Mucosa of rectum (tissue), 2 donors: ENCODE results near the gene IL22.

Source experiments
- H3K27ac ChIP-seq, 2 donors: one replicate each; pipeline ENCODE4 v1.7.0; 2013; ENCODE audit warnings: inconsistent platforms in 2 of 2, low read depth in 2 of 2, low read length in 2 of 2
- H3K27me3 ChIP-seq, 2 donors: one replicate each; pipeline ENCODE4 v1.7.0; 2013; ENCODE audit warnings: low read length in 2 of 2; ENCODE audit not compliant: control insufficient read depth in 2 of 2, insufficient read depth in 2 of 2
- H3K36me3 ChIP-seq, 2 donors: one replicate each; pipeline ENCODE4 v1.7.0; 2013; ENCODE audit warnings: low read length in 2 of 2; ENCODE audit not compliant: control insufficient read depth in 2 of 2, insufficient read depth in 2 of 2
- H3K4me1 ChIP-seq, 2 donors: one replicate each; pipeline ENCODE4 v1.7.0; 2013; ENCODE audit warnings: low read length in 2 of 2, mild to moderate bottlenecking in 1 of 2; ENCODE audit not compliant: control insufficient read depth in 2 of 2, insufficient read depth in 2 of 2
- H3K4me3 ChIP-seq, 2 donors: one replicate each; pipeline ENCODE4 v1.7.0; 2013; ENCODE audit warnings: low read length in 2 of 2
- H3K9ac ChIP-seq, 2 donors: one replicate each; pipeline ENCODE4 v1.7.0; 2013; ENCODE audit warnings: low read length in 2 of 2, low read depth in 1 of 2, mild to moderate bottlenecking in 1 of 2
- H3K9me3 ChIP-seq, 2 donors: one replicate each; pipeline ENCODE4 v1.7.0; 2013; ENCODE audit warnings: low read length in 2 of 2; ENCODE audit not compliant: control insufficient read depth in 2 of 2
- donor health status: healthy.
- donor health status: Normal muscosa, but diverticular disease.

Gene IL22

DNA sequence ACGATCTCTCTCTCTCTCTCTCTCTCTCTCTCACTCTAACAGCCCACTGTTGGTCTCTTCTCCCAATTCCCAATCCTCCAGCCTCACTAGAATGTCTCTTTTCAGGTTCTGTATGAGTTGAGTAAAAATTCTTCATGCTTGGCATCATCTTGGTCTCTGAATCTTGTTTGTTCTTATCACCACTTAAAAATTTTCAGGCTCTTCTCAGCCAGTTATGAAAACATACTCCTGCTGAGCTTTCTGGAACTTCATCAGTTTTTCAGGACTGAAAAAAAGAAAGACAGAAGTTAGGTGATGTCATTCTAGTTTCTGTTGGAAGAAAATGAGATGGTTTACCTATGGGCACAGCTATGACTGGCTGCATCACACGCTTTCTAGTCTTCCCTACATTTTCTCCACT, 11.5 kb upstream of the IL22 start:
- Histone ChIP-seq H3K4me3 (no peak overlapping the region), H3K27me3 (no peaks in the 10 kb centered on the region), H3K9ac (no peak overlapping the region), H3K9me3 (no peaks in the 10 kb centered on the region), H3K4me1 (no peaks in the 10 kb centered on the region), H3K27ac (no peak overlapping the region), H3K36me3 (no peaks in the 10 kb centered on the region)

DNA sequence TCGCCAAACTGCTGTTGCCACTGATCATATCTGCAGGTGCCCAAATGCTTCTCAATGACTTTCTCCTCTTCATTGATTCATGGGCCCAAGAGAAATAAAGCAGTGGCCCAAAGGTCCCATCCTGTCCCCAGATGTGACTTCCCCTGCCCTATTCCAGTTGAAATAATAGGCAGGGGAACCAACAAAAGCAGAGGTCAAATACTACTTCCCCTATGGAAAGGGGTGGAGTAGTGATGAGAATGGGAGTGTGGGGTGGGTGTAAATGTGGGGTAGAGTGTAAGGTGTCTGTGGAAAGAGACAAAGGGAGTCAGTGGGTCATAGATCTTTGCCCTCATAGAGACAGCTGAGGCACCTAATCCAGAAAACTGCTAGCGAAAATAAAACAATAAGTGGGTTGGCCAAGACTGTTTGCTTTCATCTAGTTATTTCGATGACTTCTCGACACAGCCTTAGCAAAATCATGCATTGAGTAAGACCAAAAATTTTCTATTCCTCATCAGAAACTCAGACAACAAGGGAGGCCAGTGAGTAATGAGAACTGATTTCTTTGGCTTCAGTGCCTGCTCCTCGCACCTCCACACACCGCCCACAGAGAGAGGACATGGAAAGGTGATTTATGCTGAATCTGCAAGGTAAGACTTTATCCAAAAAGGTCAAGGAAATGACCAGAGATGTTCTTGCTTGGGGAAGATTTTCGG, 10.9 kb upstream of the IL22 start:
- H3K4me3 ChIP-seq = no peak overlapping the region
- no peaks in the 10 kb centered on the region for H3K4me1 ChIP-seq
- no peaks in the 10 kb centered on the region for H3K27me3 ChIP-seq
- H3K9ac ChIP-seq = no peak overlapping the region
- H3K36me3 ChIP-seq = no peaks in the 10 kb centered on the region
- no peak overlapping the region for H3K27ac ChIP-seq
- no peaks in the 10 kb centered on the region for H3K9me3 ChIP-seq

DNA sequence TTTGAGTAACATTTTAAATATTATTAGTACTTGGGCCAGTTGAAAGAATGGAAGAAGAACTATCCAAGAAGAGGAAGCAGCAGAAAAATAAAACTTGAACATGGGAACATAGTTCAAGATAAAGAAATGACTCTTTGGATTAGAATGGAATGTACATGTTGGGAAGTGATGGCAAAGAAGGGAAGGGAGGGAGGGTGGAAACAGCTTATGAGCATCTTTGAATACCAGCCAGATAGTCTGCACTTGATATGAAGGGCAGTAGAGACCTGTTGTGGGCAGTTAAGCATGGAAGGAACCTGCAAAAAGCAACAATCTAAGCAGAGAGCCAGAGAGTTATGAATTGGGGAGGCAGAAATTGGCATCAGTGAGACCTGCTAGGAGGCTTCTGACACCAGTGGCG, 10.0 kb upstream of the IL22 start:
- H3K4me1 ChIP-seq = no peaks in the 10 kb centered on the region
- no peaks in the 10 kb centered on the region for H3K36me3 ChIP-seq
- no peak overlapping the region for H3K27ac ChIP-seq
- H3K4me3 ChIP-seq = no peak overlapping the region
- no peaks in the 10 kb centered on the region for H3K9me3 ChIP-seq
- H3K27me3 ChIP-seq = no peaks in the 10 kb centered on the region
- H3K9ac ChIP-seq = no peak overlapping the region

DNA sequence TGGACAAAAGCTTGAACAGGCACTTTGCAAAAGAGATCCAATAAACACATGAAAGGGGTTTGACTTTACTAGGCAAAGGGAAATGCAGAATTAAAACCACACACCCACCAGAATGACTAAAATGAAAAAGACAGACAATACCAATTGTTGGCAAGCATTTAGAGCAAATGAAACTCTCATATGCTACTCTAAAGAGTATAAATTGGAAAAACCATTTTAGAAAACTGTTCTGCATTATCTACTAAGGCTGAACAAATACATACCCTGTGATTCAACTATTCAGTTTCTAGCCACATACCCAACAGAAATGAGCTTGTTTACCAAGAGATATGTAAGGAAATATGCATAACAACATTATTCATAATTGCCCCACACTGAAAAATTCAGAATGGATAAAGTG, 8.5 kb upstream of the IL22 start:
- H3K9ac ChIP-seq = no peak overlapping the region
- no peak overlapping the region for H3K27ac ChIP-seq
- H3K27me3 ChIP-seq = no peaks in the 10 kb centered on the region
- no peaks in the 10 kb centered on the region for H3K4me1 ChIP-seq
- no peaks in the 10 kb centered on the region for H3K9me3 ChIP-seq
- no peak overlapping the region for H3K4me3 ChIP-seq
- H3K36me3 ChIP-seq = no peaks in the 10 kb centered on the region

DNA sequence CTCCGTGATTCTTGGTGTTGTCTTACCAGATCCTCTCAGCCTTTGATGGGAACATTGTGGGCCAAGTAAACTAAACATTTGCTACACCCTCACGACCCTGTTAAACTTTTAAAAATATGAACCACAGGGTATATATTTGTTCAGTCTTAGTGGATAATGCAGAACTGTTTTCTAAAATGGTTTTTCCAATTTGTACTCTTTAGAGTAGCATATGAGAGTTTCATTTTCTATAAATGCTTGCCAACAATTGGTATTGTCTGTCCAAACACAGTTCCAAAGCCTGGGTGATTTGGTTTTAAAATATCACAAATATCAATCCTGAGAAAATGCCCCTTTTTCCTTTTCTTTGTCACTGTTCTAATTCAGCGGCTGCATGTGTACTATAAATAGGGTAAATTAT, 6.7 kb upstream of the IL22 start:
- no peaks in the 10 kb centered on the region for H3K27me3 ChIP-seq
- no peak overlapping the region for H3K4me3 ChIP-seq
- no peak overlapping the region for H3K27ac ChIP-seq
- no peak overlapping the region for H3K9ac ChIP-seq
- no peaks in the 10 kb centered on the region for H3K9me3 ChIP-seq
- no peaks in the 10 kb centered on the region for H3K4me1 ChIP-seq
- H3K36me3 ChIP-seq = no peaks in the 10 kb centered on the region

DNA sequence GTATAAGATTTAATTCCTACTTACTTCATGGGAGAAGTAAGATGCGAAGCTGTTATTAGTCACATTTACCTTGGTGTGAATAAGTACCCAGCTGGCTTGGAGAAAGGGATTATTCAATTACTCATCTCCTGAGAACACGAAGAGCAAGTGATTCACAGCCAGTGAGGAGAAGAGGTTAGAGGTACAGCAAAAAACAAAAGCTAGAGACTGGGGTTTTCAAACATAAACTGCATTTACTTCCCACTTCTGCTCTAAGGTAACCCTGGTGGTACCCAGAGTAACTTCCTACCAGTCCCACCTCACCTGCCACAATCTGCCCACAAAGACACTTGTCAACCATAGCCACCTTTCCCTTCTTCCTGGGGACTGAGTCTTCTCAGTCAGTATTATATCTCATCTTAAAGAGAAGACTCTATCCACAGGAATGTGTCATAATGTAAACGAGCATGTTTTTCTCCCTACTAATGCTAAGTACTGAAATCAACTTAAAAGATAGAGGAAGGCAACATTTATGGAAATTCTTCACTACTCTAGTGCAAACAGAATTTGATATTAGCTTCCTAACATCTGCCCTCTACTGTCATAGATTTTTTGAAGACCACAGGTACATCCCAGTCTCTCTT, 6.0 kb upstream of the IL22 start:
- H3K9me3 ChIP-seq = no peaks in the 10 kb centered on the region
- no peak overlapping the region for H3K27ac ChIP-seq
- H3K4me3 ChIP-seq = no peak overlapping the region
- no peaks in the 10 kb centered on the region for H3K36me3 ChIP-seq
- no peaks in the 10 kb centered on the region for H3K4me1 ChIP-seq
- H3K9ac ChIP-seq = no peak overlapping the region
- H3K27me3 ChIP-seq = no peaks in the 10 kb centered on the region

DNA sequence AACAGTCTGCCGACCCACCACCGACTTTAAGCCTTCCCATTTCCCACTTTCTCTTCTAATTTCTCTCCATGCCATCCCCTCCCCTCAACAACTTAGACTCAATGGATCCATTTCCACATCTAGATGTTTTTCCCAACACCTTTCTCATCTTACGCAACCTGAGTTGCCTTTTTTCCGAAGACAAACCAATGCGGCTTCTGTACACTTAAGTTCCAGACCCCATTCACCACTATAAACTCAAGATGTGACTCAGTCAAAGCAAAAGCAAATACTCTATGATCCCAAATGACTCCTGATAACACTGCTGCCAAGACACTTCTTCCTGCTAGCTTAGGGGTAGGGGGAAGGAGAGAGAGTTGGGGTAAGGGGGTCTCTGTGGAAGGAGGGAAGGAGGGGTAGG, 1.3 kb downstream of the IL22 start:
- H3K9ac ChIP-seq = no peak overlapping the region
- no peaks in the 10 kb centered on the region for H3K4me1 ChIP-seq
- no peak overlapping the region for H3K27ac ChIP-seq
- no peaks in the 10 kb centered on the region for H3K27me3 ChIP-seq
- H3K9me3 ChIP-seq = no peaks in the 10 kb centered on the region
- H3K4me3 ChIP-seq = no peak overlapping the region
- no peaks in the 10 kb centered on the region for H3K36me3 ChIP-seq

DNA sequence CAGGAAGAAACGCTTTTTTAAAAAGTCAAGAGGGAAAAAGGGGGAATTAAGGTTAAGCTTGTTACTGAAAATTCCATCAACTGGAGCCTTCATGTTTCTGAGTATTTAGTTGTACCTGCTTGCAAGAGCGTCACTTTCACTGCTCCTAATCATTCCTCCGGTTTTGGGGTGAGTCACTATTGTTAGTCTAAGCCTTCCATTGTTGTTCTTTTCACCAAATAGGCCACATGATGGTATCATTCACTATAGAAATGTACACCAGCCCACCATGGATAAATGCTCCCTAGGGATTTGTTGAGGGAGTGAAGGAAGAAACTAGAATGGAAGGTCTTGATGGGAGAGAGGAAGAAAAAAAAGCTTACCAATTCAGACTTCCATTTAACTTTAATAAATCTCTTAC, 3.0 kb downstream of the IL22 start:
- H3K4me1 ChIP-seq = no peaks in the 10 kb centered on the region
- H3K9me3 ChIP-seq = no peaks in the 10 kb centered on the region
- no peak overlapping the region for H3K4me3 ChIP-seq
- H3K27me3 ChIP-seq = no peaks in the 10 kb centered on the region
- H3K27ac ChIP-seq = no peak overlapping the region
- H3K36me3 ChIP-seq = no peaks in the 10 kb centered on the region
- no peak overlapping the region for H3K9ac ChIP-seq

DNA sequence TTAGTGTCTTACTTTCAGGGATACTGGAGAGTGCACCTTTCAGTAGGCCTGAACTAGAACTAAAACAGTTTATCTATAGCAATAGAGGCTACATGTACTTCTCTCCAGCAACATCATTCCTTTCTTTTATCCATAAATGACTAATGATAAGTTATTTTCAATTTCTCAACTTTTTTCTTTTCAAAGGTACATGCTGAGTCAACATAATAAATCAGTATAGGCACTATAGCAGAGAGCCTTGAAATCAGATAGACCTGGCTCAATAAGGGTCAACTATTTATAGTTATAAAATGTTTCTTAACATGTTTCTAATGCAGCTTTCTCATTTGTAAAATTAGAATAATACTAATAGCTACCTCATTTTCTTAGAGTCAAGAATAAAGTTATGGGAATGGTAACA, 5.6 kb downstream of the IL22 start:
- Histone ChIP-seq H3K36me3 (no peaks in the 10 kb centered on the region), H3K27ac (no peak overlapping the region), H3K4me1 (no peaks in the 10 kb centered on the region), H3K9ac (no peak overlapping the region), H3K4me3 (no peak overlapping the region), H3K9me3 (no peaks in the 10 kb centered on the region), H3K27me3 (no peaks in the 10 kb centered on the region)

DNA sequence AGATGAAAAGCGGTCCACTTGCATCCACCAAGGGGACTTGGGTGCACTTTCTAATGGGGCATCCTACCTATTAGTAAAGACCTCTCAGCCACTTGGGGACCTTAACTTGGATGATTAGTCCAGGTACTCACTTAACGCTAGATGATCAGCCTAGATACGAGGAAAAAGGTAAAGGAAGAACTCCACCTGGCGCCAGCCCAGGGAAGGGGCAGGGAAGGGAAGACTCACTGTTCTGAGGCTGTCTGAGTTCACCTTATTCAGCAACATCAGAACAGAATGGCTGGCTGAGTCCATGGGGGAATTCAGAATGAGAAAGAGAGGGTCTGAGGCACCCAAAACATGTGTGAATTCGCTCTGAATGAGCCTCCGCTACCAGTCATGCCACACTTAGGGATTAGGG, 7.1 kb downstream of the IL22 start:
- Histone ChIP-seq H3K4me3 (no peak overlapping the region), H3K36me3 (no peaks in the 10 kb centered on the region), H3K9ac (no peak overlapping the region), H3K27ac (no peak overlapping the region), H3K9me3 (no peaks in the 10 kb centered on the region), H3K27me3 (no peaks in the 10 kb centered on the region), H3K4me1 (no peaks in the 10 kb centered on the region)
